Anterior cingulate cortex (tissue), 58 donors: ENCODE data around the gene CADPS.

Experiments
- DNase-seq, 58 donors: peaks; one replicate each; lab custom pipeline; 2025; lab: John Stamatoyannopoulos, UW

The CADPS gene

GRCh38 chr3:62534326-62534725 is 340.9 kb downstream of the CADPS start:
- peak in 1 of 58 donors; percentile 3 for DNase-seq

DNA sequence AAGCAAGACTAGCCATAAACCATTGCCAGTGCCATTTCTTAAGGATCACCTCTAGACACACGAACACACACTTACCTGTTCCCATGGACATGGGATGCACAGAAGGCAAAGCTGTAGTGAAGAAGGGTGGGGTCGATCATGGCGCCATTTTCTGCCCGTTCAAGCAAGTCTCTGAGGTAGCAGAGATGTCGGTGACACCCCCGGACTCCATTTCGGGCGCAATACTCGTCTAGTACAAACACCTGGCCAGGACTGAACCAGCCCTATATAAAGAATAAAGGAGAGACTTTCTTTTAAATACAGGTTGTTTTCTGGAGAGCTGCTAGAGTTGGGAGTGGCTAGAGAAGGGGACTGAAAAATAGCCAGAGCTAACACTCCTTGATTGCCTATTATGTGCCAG is 342.4 kb downstream of the CADPS start:
- DNase-seq, result no peak

DNA sequence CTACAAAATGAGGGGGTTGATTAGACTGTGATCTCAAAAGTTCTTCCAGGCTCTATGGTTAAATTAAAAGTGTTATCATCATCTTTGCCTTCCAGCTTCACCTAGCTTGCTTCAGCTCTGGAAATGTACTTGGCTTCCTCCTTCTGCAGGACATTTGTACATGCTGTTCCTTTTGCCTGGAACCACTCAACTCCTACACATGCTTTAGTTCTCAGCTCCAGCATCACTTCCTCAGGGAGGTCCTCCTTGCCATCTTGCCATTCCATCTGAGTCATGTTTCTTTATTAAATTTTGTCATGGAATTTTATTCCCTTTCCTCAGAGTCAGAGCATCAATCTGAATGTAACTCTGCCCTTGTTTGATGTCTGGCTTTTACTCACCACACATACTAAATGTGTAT is 343.2 kb downstream of the CADPS start:
- DNase-seq, result peak in 4 of 58 donors; percentile 0 to 40 (median 24)

GRCh38 chr3:62531493-62531892 is 343.7 kb downstream of the CADPS start:
- DNase-seq, result no peak

GRCh38 chr3:62529230-62529629 is 346.0 kb downstream of the CADPS start:
- peak in 3 of 58 donors; percentile 1 to 13 (median 1) for DNase-seq

GRCh38 chr3:62527474-62527873 is 347.7 kb downstream of the CADPS start:
- no peak for DNase-seq

- no peak for DNase-seq
Observed at GRCh38 chr3:62525281-62525680, 349.9 kb downstream of the CADPS start.

GRCh38 chr3:62523672-62524071 is 351.5 kb downstream of the CADPS start:
- DNase-seq, result no peak

GRCh38 chr3:62521464-62522105 is 353.6 kb downstream of the CADPS start:
- no peak for DNase-seq

DNA sequence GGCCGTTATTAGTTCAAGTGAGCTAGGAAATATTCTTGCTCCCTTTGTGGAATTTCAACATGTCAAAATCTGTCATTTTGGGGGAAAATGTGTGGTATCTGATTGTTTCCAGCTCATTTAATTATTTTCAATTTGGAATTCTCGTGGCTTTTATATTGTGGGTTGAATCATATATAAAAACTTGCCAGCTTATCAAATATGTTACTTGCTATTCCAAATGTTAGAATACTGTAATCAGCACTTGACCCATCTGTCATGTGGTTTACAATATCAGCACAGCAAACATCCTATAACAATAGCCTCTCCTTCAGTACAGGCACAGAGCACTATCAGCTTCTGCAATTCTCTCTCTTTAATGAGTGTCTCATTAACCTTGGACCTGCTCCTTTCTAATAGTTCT is 371.7 kb downstream of the CADPS start:
- no peak for DNase-seq

DNA sequence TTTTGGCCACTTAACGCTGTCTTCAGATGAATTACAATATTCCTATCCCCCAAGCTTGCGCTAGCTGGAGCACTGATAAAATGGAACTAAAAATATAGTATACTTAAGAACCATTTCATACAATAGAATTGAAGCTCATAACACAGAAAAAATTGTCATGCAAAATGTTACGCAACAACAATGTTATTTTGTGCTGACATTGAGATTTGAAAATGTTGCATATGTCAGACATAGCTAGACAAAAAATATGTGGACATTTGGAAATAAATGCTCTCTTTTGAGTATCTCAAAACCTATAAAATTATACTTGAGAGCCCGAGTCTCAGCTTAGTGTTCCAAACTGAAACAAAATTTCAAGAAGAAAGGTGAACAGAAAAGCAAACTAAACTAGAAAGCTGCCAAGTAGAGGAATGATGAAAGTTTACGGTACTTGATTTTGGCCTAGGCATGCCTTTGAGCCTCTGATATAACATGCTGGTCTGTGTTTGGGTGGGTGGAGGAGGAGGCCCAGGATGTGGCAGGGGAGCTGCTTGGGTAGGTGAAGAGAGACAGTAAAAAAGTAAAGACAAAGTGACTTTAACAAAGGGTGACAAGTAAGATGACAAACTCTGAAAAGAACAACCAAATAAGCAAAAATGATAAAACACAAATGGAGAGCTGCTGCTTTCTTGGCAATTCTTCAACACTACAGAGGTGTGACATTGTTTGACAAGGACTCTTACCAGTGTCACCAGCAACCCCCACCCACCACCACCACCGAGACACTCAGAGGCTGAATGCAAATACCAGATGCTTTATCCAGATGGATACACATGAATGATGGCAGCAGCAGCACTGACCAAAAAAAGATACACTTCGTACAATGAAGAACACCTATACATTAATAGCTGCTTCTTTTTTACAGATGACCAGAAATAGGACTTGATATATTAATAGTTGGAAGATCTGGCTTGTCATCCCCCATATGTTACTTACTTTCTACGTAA is 372.6 kb downstream of the CADPS start:
- DNase-seq, result no peak

DNA sequence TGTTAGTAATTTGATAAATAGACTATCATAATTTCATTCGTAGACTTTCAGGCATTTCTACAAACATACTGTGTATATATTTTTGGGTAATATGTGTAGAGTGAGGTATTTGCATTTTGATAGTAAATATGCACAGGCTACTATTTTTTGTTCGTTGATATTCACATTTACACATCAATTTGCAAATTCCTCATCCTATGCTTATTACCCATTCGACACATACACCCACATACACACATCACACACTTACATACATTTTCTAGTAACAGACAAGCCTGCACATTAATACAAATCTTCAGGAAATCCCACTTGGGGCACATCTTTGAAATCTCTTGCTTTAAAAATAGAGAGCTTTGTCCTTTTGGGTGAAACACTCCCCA is 373.9 kb downstream of the CADPS start:
- no peak for DNase-seq

GRCh38 chr3:62500556-62501288 is 374.5 kb downstream of the CADPS start:
- DNase-seq, result no peak

DNA sequence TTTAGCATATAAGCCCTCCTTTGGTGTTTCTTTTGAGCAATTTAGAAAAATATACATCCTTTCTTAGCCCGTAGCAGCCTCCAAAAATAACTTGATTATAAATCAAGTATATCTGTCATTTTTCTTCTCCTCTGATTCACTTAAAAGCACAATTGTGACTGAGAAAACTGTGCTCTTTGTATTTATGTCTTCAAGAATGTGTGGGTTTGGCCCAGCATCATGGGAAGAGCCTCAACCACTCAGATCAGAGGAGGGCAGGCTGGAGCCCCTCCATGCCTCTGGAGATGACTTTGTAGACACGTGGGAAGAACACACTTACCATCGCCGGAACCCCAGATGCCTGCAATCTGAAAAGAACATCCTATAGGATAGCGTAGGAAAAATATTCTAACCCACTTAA is 378.1 kb downstream of the CADPS start:
- DNase-seq, result no peak

- no peak for DNase-seq
Observed at GRCh38 chr3:62496503-62496902, 378.7 kb downstream of the CADPS start.

DNA sequence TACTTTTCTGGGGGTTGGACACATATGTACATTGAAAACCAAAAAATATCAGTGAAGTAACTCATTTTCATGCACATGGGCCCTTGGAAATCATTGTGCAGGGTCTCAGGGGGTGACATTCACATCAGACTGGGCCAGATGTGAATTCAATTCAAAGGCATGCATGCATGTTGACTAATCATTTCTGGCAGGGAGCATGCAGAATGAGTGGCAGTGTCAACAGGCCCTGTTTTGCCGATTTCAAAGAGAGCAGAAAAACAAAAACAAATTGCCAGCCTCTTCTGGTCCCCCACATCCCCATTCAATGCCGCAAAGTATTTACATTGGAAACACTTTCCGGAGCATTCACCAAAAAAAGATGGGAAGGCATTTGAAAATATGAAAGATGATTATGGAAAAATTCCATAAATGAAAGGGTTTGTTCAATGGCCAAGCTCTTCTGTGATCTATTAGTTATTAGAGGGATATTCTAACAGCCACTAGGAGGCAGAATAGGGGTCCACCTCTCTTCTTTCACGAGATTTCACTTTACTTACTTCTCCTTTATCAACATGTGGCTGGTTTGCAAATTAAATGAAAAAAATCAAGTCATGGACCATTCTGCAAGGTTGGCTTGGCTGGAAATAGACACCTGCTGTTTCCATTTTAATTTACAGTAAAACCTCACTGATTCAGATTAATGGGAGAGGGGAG is 382.0 kb downstream of the CADPS start:
- DNase-seq, result no peak

GRCh38 chr3:62482961-62483360 is 392.3 kb downstream of the CADPS start:
- no peak for DNase-seq

DNA sequence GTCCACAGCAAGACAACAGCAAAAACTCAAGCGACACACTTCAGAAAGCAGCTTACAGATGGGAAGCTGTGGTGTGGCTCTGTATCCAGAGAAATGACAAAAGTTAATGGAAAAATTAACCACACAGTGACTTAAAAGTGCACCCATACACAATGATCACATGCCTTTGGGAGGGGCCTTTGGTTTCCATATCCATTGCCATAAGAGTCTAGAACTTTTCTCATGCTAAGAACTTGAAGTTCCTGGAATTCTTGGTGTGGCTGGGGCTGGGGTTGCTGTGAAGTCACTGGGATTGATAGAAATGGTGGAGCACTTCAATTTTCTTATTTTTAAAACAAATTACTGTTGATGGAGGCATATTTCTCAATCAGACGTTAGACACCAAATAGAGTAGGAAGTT is 393.3 kb downstream of the CADPS start:
- no peak for DNase-seq

- no peak for DNase-seq
Observed at GRCh38 chr3:62480056-62480455, 395.2 kb downstream of the CADPS start.

DNA sequence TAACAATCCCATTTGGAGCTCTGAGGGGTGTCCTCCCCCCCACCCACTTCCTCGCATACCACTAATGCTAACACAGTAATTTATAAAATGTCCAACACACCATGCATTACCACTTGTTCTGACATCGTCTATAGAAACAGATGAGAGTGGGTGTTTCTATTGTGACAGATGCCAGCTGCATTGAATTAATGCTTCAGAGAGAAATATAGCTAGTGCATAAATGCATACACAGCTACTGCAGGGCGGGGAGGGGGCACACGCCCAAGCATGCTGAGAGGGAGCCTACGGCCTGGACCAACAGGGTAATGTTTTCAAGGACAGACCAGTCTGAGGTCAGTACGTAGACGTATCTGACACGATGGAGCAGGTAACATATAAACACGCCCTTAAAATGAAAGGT is 395.9 kb downstream of the CADPS start:
- peak in 1 of 58 donors; percentile 24 for DNase-seq
